GM21529 (cell line): ENCODE data around the gene PM20D1.

Experiments used
- ATAC-seq: cut with Tn5 transposase; IDR thresholded peaks from one replicate; pipeline ENCODE4 v1.9.1; 2021; ENCODE audit not compliant: unreplicated experiment

PM20D1 gene

GRCh38 chr1:205805082-205805711, 44.7 kb downstream of the PM20D1 start:
- ATAC-seq, result no peak

GRCh38 chr1:205804605-205805004, 45.3 kb downstream of the PM20D1 start:
- no peak for ATAC-seq

- no peak for ATAC-seq
Observed at GRCh38 chr1:205803986-205804385, 45.9 kb downstream of the PM20D1 start.

GRCh38 chr1:205802060-205802459, 47.9 kb downstream of the PM20D1 start:
- no peak for ATAC-seq

GRCh38 chr1:205800981-205801703, 48.8 kb downstream of the PM20D1 start:
- ATAC-seq, result no peak

- ATAC-seq, result no peak
Observed at GRCh38 chr1:205800427-205800826, 49.5 kb downstream of the PM20D1 start.

- ATAC-seq, result no peak
Observed at GRCh38 chr1:205798577-205798976, 51.4 kb downstream of the PM20D1 start.

- no peak for ATAC-seq
Observed at GRCh38 chr1:205797168-205797567, 52.8 kb downstream of the PM20D1 start.

- no peak for ATAC-seq
Observed at GRCh38 chr1:205794011-205794730, 55.8 kb downstream of the PM20D1 start.

- ATAC-seq, result peak; percentile 10
Observed at GRCh38 chr1:205792961-205793673, 56.8 kb downstream of the PM20D1 start.

GRCh38 chr1:205792481-205792881, 57.5 kb downstream of the PM20D1 start:
- peak; percentile 60 for ATAC-seq

GRCh38 chr1:205791568-205792180, 58.3 kb downstream of the PM20D1 start:
- ATAC-seq, result no peak

- ATAC-seq, result no peak
Observed at GRCh38 chr1:205787287-205787916, 62.5 kb downstream of the PM20D1 start.

- ATAC-seq, result no peak
Observed at GRCh38 chr1:205786601-205787000, 63.3 kb downstream of the PM20D1 start.

GRCh38 chr1:205785446-205785845, 64.5 kb downstream of the PM20D1 start:
- no peak for ATAC-seq

- no peak for ATAC-seq
Observed at GRCh38 chr1:205783904-205784303, 66.0 kb downstream of the PM20D1 start.

- ATAC-seq, result no peak
Observed at GRCh38 chr1:205783433-205783795, 66.5 kb downstream of the PM20D1 start.

GRCh38 chr1:205782627-205783432, 67.1 kb downstream of the PM20D1 start:
- ATAC-seq, result no peak

- ATAC-seq, result no peak
Observed at GRCh38 chr1:205780335-205780734, 69.6 kb downstream of the PM20D1 start.
